NCI-H345 treated with DMSO at 0.1 percent for 48 hours (cell line): ENCODE measurements around the gene WDR48.

Source experiments
- DNase-seq: peaks from one replicate; lab custom pipeline; 2025; ENCODE audit not compliant: unreplicated experiment; lab: John Stamatoyannopoulos, UW

Gene WDR48

DNA sequence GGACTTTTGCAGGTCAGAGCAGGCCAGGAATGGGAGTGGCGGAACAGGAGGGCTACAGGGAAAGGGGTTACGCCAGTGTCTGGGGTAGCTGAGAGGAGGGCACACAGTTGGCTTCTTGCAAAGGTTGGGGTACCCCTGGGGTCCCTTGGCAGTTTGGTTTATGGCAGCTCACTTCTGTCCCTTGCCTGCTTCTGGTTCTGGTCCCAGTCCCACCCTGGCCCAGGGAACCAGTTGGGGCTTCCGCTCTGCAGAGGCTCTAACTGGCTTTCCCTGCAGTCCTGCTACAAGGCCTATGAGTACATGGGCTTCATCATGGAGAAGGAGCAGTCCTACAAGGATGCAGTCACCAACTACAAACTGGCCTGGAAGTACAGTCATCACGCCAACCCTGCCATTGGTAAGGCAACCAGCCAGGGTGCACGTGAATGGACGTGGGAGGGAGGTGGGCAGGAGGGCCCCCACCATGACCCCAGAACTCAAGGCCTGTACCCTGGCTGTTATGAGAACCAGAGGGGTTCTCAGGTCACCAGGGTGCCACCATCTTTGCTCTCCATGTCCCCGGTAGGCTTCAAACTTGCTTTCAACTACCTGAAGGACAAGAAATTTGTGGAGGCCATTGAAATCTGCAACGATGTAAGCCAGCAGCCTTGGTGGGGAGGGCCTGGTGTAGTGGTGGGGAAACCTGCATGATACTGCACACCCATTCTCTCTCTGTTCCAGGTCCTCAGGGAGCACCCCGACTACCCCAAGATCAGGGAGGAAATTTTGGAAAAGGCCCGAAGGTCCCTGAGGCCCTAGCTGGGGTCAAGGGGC is 86.4 kb downstream of the WDR48 start:
- DNase-seq = no peak

DNA sequence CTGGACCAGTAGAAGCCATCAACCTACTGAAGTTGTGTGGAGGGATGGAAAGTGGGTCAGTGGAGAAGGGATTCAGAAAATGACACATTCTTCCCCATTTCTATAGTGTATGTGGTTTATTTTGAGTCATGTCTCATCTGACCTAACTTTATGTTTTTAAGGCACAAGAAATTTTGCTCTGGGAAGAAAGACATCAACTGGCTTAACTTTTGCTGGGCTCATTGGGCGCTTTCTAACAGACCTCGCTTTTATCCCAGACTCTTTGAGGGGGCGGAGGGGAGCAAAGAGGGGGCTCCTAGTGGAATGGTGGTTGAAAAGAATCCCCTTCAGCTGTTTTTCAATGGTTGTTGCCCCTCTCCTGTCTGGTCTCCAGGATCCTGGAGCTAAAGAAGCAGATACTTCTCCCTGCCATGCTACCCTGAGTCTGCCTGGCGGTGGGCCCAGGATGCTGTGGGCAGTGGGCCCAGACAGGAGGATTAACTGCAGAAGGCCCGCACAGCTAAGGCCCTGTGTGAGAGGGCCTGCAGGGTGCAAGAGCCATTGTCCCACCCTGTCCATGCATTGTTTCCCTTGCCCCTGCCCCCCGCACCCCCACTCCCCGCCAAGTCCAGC is 87.1 kb downstream of the WDR48 start:
- no peak for DNase-seq

DNA sequence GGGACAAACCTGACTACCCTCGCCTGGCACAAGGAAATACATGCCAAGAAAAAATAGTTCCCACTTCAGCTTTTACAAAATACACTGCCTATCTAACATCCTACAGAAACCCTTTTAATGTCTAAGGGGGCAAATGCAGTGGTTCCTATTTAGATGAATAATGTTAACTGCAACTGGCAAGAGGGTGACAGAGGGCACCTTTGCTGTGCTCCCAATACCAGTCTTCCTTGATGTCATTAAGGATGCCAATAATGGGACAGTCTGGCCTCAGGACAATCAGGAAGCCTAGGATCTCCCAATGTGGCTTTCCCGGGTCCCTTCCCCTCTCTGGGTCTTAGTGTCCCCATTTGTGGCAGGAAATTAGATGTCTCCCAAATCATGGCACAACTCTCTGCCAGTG is 87.6 kb downstream of the WDR48 start:
- no peak for DNase-seq

DNA sequence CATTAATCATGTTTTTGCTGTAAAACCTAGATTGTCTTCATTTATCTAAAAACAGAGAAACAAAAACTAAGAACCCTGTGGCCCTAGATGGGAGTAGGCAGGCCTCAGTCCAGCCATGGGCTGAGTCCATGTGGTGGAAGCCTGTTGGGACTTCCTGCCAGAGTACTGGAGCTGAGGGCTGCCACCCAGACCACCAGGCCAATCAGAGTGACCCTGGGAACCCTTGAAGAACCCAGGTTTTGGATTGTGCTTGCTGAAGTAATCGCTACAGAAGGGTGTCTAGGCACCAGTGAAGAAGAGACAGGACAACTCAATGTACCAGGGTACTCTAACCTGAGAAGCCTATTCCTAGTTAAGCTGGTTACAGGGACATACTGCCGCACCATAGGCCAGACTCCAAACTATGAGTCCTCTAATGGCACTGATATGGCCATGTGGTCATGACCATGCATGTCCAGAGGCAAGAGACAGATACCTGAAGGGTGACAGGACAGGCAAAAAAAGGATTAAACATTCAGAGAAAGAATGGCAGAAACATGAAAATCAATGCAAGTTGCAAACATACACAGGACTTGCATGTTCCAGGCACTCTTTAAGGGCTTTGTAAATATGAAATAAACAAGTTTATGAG is 88.6 kb downstream of the WDR48 start:
- no peak for DNase-seq

DNA sequence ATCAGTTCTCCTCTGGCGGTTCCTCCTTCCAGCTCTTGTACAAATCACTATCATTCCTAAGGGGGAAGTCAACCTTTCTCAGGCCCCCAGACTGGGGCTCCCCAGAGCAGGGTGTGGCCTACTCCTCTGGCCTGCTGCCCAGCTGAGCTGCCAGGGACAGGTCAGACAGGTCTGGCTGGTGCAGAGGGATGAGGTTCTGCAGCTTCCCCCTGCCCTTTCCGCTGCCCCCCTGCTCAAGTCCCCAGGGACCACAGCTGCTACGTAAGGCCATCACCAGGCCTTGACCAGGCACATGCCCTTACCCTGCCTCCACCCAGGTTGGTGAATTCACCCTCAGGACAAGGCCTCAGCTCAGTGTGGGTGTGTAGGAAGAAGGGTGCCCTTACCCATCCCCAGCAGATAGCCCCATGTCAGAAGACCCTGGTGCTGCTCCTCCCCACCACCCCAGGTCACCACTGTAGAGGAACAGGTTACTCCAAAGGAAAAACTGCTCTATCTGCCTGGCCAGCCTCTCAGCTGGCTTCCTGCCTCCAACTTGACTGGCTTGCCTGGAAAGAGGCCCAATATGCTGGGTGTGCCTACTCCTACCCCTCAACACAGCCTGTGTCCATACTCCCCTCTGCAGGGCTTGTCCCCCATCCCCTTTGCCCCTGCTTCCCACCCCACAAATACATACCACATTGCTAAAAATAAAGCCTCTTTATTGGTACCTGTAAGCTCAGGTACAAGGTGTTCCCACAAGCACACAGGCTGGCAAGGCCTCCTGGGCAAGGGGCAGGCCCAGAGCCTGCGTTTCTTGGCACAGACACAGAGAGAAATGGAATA is 89.6 kb downstream of the WDR48 start:
- no peak for DNase-seq

DNA sequence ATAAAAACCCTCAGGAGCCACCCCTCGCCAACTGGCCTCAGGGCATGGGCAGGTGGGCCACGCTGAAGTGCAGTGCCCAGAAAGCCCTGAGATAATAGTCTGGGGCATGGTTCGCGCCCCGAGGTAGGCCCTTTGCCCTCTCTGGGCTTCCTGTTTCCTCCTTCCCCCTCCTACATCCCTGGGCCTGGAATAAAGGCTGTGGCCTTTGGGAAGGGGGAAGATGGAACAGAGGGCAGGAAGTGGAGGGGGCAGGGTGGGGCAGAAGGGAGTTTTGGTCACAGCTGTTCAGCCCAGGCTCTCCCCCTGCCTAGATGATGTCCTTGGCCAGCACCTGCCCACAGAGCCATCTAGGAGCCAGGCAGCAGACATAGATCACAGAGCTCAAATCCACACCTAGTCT is 90.3 kb downstream of the WDR48 start:
- DNase-seq = no peak

DNA sequence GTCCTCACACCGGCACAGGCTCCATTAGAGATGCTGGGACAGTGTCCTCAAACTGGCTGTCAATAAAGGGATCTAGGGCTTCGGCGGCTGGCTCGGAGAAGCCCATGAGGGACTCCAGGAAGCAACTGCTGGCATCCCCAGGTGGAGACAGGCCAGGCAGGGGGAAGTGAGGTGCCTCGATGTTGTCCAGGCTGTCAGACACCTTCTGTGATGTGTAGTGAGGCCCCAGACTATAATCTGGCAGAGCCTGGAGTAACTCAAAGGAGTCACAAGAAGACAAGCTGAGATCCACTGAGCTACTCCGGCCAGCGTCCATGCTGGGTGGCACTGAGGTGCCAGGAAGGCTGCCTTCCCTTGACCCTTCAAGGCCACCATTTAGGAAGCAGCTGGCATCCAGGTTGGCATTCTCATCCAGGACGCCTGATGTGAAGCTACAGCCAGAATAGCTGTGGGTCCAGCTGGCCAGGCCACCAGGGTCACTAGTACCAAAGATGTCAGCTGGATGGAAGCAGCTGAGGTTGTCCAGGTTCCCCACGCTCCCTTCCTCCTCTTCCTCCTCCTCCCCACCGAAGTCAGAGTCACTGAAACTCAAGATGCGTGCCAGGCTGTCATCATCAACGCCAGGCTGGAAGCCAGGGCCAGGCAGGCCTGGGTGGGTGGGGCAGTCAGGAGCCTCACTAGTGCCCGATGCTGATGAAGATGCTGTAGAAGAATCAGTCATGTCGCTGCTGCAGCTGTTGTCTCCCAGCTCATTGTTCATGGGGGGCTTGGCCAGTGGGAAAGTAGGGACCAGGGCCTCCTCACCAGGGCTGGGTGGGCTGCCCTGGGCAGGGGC is 91.5 kb downstream of the WDR48 start:
- DNase-seq = no peak

DNA sequence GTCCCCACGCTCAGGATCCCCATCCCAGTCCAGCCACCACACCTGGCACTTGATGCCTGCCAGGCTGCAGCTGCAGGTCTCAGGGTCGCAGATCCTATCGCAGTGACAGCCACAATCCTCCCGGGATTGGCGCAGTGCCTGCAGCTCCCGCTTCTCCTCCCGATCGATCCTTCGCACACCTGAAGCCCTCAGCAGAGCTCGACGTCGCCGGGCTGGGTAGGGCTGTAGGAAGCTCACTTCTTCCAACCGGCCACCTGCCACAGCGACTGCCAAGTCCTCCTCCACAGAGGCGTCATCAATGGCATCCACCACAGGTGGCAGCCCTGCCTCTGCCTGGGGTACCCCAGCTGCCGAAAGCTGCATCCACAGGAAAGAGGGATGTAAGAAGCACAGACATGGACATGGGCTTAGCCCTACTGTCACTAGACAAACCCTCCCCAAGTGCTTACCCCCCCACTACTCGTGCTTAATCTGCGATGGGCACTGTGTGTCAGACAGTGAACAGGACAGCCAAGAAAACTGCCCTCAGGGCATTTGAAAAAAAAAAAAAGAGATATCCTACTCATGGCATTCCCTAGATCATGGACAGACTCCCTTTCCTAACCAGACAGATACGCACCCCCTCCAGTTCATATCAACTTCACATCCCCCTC is 92.4 kb downstream of the WDR48 start:
- peak; percentile 57 for DNase-seq

DNA sequence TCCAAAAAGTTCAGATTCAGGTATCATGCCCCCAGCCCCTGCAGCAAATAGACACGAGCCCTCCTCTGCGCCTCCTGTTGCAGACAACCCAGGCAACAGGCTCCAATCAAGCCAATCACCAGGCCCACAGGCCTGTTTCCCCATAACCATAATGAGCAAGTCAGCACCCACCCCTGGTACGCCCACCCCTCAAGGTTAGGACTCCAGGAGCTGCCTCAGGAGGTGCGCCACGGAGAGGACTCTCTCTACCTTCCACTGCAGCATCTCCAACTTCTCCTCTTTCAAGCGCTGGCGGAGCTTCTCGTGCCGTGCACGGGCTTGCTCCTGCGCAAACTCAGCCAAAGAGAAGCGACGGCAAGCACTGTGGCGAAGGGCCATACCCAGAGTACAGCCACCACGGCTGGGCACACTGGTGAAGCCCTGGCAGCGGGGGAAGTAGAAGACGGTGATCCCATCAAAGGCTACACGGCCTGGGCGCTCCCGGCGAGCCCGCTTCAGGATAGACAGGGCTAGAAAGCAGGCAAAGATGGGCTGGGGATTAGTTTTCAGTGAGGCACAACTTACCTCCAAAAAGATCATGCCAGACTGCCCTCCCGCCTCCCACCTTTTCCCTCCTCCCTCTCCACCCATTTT is 93.0 kb downstream of the WDR48 start:
- DNase-seq = no peak

DNA sequence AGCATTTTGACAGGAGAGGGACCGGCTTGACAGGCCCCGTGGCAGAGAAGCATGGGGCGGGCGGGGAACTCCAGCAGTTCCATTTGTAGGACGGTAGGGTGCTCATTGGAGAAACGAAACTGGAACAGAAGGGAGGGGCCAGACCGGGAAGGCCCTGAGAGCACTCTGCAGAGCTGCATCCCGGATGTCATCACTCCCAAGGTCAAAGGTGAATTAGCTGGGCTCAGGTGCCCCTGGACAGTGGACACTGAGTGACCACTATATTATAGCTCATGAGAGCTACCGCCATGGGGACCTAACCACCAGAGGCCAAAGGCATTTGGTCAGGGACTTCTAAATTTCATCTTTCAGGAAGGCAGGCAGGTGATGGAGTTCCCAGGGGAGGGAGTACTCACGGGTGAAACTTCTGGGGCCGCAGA is 94.3 kb downstream of the WDR48 start:
- no peak for DNase-seq
